SU-DHL-6 (cell line): ENCODE results near the gene SOCS3.

Experiments
- CTCF ChIP-seq: fragments of 200-600 bp; sonication (generic); IDR thresholded peaks from one replicate; pipeline ENCODE4 v1.5.1; 2017; ENCODE audit warnings: antibody characterized with exemption, mild to moderate bottlenecking, low read length, moderate library complexity; ENCODE audit not compliant: insufficient read depth, poor library complexity, severe bottlenecking
- EZH2phosphoT487 ChIP-seq: fragments of 200-600 bp; sonication (generic), shearing (Covaris generic); conservative IDR thresholded peaks from 2 replicates; pipeline ENCODE4 v1.6.1; 2018; ENCODE audit warnings: mild to moderate bottlenecking, antibody characterized with exemption, low read length, moderate library complexity, mixed read lengths

- no peak for TF ChIP-seq CTCF
- no peak for TF ChIP-seq EZH2phosphoT487
Observed at GRCh38 chr17:78318407-78318806, 41.5 kb downstream of the SOCS3 start.
